ENCODE data around the gene NXPE2.
A peak's percentile ranks its signal among the peaks of the same experiment; 100 is the strongest.

The NXPE2 gene

GRCh38 chr11:114736806-114737205 lies 58.5 kb downstream of the NXPE2 start:
- TF ChIP-seq, protein P1, sequence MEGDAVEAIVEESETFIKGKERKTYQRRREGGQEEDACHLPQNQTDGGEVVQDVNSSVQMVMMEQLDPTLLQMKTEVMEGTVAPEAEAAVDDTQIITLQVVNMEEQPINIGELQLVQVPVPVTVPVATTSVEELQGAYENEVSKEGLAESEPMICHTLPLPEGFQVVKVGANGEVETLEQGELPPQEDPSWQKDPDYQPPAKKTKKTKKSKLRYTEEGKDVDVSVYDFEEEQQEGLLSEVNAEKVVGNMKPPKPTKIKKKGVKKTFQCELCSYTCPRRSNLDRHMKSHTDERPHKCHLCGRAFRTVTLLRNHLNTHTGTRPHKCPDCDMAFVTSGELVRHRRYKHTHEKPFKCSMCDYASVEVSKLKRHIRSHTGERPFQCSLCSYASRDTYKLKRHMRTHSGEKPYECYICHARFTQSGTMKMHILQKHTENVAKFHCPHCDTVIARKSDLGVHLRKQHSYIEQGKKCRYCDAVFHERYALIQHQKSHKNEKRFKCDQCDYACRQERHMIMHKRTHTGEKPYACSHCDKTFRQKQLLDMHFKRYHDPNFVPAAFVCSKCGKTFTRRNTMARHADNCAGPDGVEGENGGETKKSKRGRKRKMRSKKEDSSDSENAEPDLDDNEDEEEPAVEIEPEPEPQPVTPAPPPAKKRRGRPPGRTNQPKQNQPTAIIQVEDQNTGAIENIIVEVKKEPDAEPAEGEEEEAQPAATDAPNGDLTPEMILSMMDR (IDR thresholded peaks at IDR 0.05; ENCODE audit: control extremely low read depth, extremely low read depth, low read depth, missing control alignments) = no peak
- no peak for DNase-seq (ENCODE audit: extremely low spot score)
- POLR2A ChIA-PET = no interaction called here
- CTCF ChIA-PET = no interaction called here

DNA sequence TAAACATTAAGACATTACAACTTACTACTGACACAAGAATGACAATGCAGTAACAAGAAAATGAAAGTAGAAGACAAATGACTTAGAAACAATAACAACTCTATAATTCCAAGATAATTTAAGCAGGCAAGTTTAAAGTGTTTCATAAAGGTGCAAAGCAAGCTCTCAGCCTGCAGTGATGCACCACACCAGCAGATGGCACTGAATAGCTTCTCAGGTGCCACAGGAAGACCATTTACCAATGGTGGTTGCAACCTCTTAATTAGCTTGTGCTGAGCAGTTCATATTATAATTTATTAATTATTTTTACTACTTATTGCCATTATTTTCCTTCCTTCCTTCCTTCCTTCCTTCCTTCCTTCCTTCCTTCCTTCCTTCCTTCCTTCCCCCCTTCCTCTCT lies 60.6 kb downstream of the NXPE2 start:
- CTCF ChIA-PET = interaction anchor here (0.7 to 2.0 kb wide), 13 partner anchors 9 to 1903 kb away, joined by 3 to 9 read pairs (median 3); no protein-coding TSS in a partner anchor
- peak; percentile 28 for DNase-seq (ENCODE audit: extremely low spot score)
- TF ChIP-seq, protein P1 (IDR thresholded peaks at IDR 0.05; ENCODE audit: control extremely low read depth, extremely low read depth, low read depth, missing control alignments) = peak; percentile 77
- POLR2A ChIA-PET = no interaction called here

GRCh38 chr11:114745150-114745671 lies 66.9 kb downstream of the NXPE2 start:
- DNase-seq (ENCODE audit: extremely low spot score) = no peak
- ChIA-PET POLR2A (no interaction called here), CTCF (interaction anchor here (1.1 to 1.3 kb wide), 2 partner anchors 11 to 21 kb away, joined by 3 to 4 read pairs; no protein-coding TSS in a partner anchor)
- TF ChIP-seq, protein P1 (IDR thresholded peaks at IDR 0.05; ENCODE audit: control extremely low read depth, extremely low read depth, low read depth, missing control alignments) = no peak

DNA sequence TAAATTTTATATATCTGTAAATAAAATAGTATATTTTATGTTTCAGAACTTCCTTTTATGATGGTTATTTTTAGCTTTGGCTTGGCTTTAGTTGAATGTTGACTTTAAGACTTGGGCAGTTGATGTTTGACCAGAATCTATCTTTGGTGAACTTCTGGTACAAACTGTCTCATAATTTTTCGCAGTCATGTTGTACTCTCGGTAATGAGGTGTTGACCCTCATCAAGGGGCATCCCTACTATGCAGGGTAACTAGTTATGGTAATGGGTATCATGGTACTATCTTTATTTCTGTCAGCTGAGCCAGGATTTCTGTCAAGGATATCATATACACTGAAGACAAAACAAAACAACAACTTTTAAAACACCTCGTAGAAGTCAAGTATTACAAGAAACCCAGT lies 67.7 kb downstream of the NXPE2 start:
- CTCF ChIA-PET = interaction anchor here (1.1 to 1.3 kb wide), 2 partner anchors 10 to 22 kb away, joined by 3 to 4 read pairs; no protein-coding TSS in a partner anchor
- POLR2A ChIA-PET = no interaction called here
- TF ChIP-seq, protein P1 (IDR thresholded peaks at IDR 0.05; ENCODE audit: control extremely low read depth, extremely low read depth, low read depth, missing control alignments) = no peak
- DNase-seq (ENCODE audit: extremely low spot score) = no peak
